GM23338 (cell line): ENCODE data around the gene DNAJB13. TPM values are rescaled to one million over a fixed set of nuclear protein-coding genes. Genes with fewer than 3 reads are reported as not detected.

ENCODE experiments used
- ATAC-seq: fragments of 200-7000 bp; cut with Tn5 transposase; 3 replicates; pipeline ENCODE4 v1.9.1; 2020
- DNase-seq: peaks from one replicate; pipeline ENCODE4 v3.0.0-alpha.2; 2015; ENCODE audit warnings: low spot score
- H2AFZ ChIP-seq: fragments of 200-600 bp; sonication (generic); 2 replicates; pipeline ENCODE4 v1.8.0; 2016; ENCODE audit warnings: antibody characterized with exemption, mild to moderate bottlenecking, moderate library complexity
- H3F3A ChIP-seq: fragments of 200-600 bp; sonication (generic); replicated peaks from 2 replicates; pipeline ENCODE4 v1.8.0; 2017; ENCODE audit warnings: antibody characterized with exemption, mixed run types, low read depth
- H3K27ac ChIP-seq: fragments of 200-600 bp; sonication (generic); 2 replicates; pipeline ENCODE4 v1.6.1; 2016; ENCODE audit warnings: low read depth
- H3K27me3 ChIP-seq: fragments of 200-600 bp; sonication (generic); 2 replicates; pipeline ENCODE4 v1.8.0; 2016; ENCODE audit warnings: mild to moderate bottlenecking, mixed run types, moderate library complexity; ENCODE audit not compliant: insufficient read depth
- H3K36me3 ChIP-seq: fragments of 200-600 bp; sonication (generic); 2 replicates; pipeline ENCODE4 v1.8.0; 2016; ENCODE audit warnings: mild to moderate bottlenecking; ENCODE audit not compliant: insufficient read depth
- H3K4me1 ChIP-seq: fragments of 200-600 bp; sonication (generic); 2 replicates; pipeline ENCODE4 v1.8.0; 2016; ENCODE audit warnings: mild to moderate bottlenecking, moderate library complexity; ENCODE audit not compliant: insufficient read depth
- H3K4me2 ChIP-seq: fragments of 200-600 bp; sonication (generic); 2 replicates; pipeline ENCODE4 v1.7.1; 2017; ENCODE audit warnings: mixed run types
- H3K4me3 ChIP-seq: fragments of 200-600 bp; sonication (generic); 2 replicates; pipeline ENCODE4 v1.6.1; 2016; ENCODE audit warnings: mixed run types
- H3K79me2 ChIP-seq: fragments of 200-600 bp; sonication (generic); replicated peaks from 2 replicates; pipeline ENCODE4 v1.8.0; 2017; ENCODE audit warnings: mild to moderate bottlenecking; ENCODE audit not compliant: insufficient read depth
- H3K9me2 ChIP-seq: fragments of 200-600 bp; sonication (generic); 2 replicates; pipeline ENCODE4 v1.8.0; 2017; ENCODE audit not compliant: insufficient read depth
- H4K20me1 ChIP-seq: fragments of 200-600 bp; sonication (generic); replicated peaks from 2 replicates; pipeline ENCODE4 v1.8.0; 2017; ENCODE audit warnings: mild to moderate bottlenecking; ENCODE audit not compliant: insufficient read depth
- H3K27ac Mint-ChIP-seq: 2 replicates; pipeline ENCODE4 v1.8.0; 2020; ENCODE audit warnings: inconsistent platforms, mild to moderate bottlenecking, moderate library complexity, mixed read lengths
- H3K27me3 Mint-ChIP-seq: 3 replicates; pipeline ENCODE4 v1.8.0; 2022; ENCODE audit warnings: low read depth, mild to moderate bottlenecking, moderate library complexity, mixed read lengths, inconsistent platforms; ENCODE audit not compliant: insufficient read depth, poor library complexity
- H3K36me3 Mint-ChIP-seq: 3 replicates; pipeline ENCODE4 v1.8.0; 2021; ENCODE audit warnings: low read depth, mild to moderate bottlenecking, inconsistent platforms, moderate library complexity, mixed read lengths
- H3K4me1 Mint-ChIP-seq: 3 replicates; pipeline ENCODE4 v1.8.0; 2020; ENCODE audit warnings: mild to moderate bottlenecking, inconsistent platforms, mixed read lengths
- H3K4me3 Mint-ChIP-seq: 3 replicates; pipeline ENCODE4 v1.8.0; 2021; ENCODE audit warnings: moderate library complexity, mild to moderate bottlenecking, inconsistent platforms, mixed read lengths
- H3K9me3 Mint-ChIP-seq: 3 replicates; pipeline ENCODE4 v1.8.0; 2020; ENCODE audit warnings: moderate library complexity, mild to moderate bottlenecking, inconsistent platforms, mixed read lengths
- CREB1 ChIP-seq: fragments of 250-450 bp; sonication (Bioruptor Pico); IDR thresholded peaks from 2 replicates; pipeline ENCODE4 v1.5.0; 2020; ENCODE audit warnings: low read depth, mild to moderate bottlenecking, moderate library complexity
- EZH2 ChIP-seq: fragments of 200-600 bp; sonication (generic); IDR thresholded peaks from one replicate; pipeline ENCODE4 v1.8.0; 2017; ENCODE audit warnings: antibody characterized with exemption, mild to moderate bottlenecking, low read depth; ENCODE audit not compliant: unreplicated experiment
- EZH2phosphoT487 ChIP-seq: fragments of 200-600 bp; sonication (generic); IDR thresholded peaks from one replicate; pipeline ENCODE4 v1.8.1; 2018; ENCODE audit warnings: antibody characterized with exemption; ENCODE audit not compliant: unreplicated experiment
- JUNB ChIP-seq: IDR thresholded peaks from one replicate; pipeline ENCODE4 v1.6.1; 2016; ENCODE audit warnings: antibody characterized with exemption; ENCODE audit not compliant: unreplicated experiment
- NANOG ChIP-seq: IDR thresholded peaks from 2 replicates; pipeline ENCODE4 v1.6.1; 2016; ENCODE audit warnings: antibody characterized with exemption, borderline replicate concordance
- POLR2AphosphoS5 ChIP-seq: IDR thresholded peaks from 2 replicates; pipeline ENCODE4 v1.6.1; 2016; ENCODE audit warnings: antibody characterized with exemption, low read depth
- STAT1 ChIP-seq: IDR thresholded peaks from one replicate; pipeline ENCODE4 v1.6.1; 2016; ENCODE audit warnings: antibody characterized with exemption; ENCODE audit not compliant: unreplicated experiment
- ZNF114 ChIP-seq: fragments of 250-450 bp; sonication (Bioruptor Pico); IDR thresholded peaks from 2 replicates; pipeline ENCODE4 v1.5.0; 2020; ENCODE audit warnings: mild to moderate bottlenecking, moderate library complexity
- ZNF331 ChIP-seq: fragments of 250-450 bp; sonication (Bioruptor Pico); IDR thresholded peaks from 2 replicates; pipeline ENCODE4 v1.5.0; 2020; ENCODE audit warnings: low read depth, mild to moderate bottlenecking, moderate library complexity
- polyA plus RNA-seq: library from polyadenylated mRNA; unstranded; fragments of >200 nt; fragmentation: Nextera tagmentation; extraction: Ambion mirVana; gene quantifications from 2 replicates; pipeline ENCODE4 v1.2.1, GENCODE V29; 2016
- total RNA-seq: library from RNA; depleted of rRNA; stranded (reverse); fragments of >200 nt; shearing (Covaris generic); gene quantifications from 2 replicates; pipeline ENCODE4 v1.2.3, GENCODE V29; 2014
- TF ChIP-seq, protein P1 (sequence below): fragments of 250-450 bp; sonication (Bioruptor Pico); IDR thresholded peaks from 2 replicates; pipeline ENCODE4 v1.5.0; 2020; ENCODE audit warnings: mild to moderate bottlenecking, moderate library complexity
- TF ChIP-seq, protein P2 (sequence below): IDR thresholded peaks from one replicate; pipeline ENCODE4 v1.6.1; 2018; ENCODE audit warnings: antibody characterized with exemption; ENCODE audit not compliant: unreplicated experiment
- TF ChIP-seq, protein P3 (sequence below), 2 experiments: fragments of 200-600 bp in 1 of 2; sonication (generic) in 1 of 2; conservative IDR thresholded peaks; 2 replicates each; pipeline versions ENCODE4 v1.5.1 to v1.6.1; 2016 to 2017; ENCODE audit warnings: antibody characterized with exemption in 2 of 2, low read depth in 2 of 2, mild to moderate bottlenecking in 2 of 2, moderate library complexity in 1 of 2
- TF ChIP-seq, protein P4 (sequence below): IDR thresholded peaks from 2 replicates; pipeline ENCODE4 v1.6.1; 2016; ENCODE audit warnings: antibody characterized with exemption

Gene DNAJB13
- total and polyA plus RNA-seq, 2 experiments from 2014 or later, result 0.14 to 0.32 TPM

DNA sequence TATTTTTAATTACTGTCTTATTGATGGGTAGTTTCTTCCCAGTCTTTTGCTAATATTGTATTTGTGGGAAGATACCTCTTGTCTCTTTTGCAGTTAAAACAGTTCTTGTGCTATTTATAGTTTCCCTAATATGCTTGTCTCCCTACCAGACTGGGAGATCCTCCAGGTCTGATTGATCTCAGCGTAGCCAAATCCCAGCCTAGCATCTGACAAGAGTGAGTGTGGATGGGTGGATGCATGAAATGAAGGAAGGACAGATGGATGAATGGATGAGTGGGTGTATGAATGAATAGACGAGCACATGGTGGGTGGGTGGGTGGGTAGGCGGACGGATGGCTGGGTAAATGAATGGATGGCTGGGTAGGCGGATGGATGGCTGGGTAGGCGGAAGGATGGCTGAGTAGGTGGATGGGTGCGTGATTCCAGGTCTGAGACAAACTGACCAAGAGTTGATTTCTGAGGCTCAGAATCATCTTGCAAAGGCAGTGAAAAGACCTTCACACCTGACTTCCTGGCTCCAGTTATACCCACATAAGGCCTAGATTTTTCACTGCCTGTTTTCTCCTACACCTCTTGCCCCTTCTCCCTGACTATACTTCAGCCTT is 11.4 kb downstream of the DNAJB13 start:
- peaks cover 22% of the 10 kb centered on the region for H3K27me3 Mint-ChIP-seq
- TF ChIP-seq, protein P1, sequence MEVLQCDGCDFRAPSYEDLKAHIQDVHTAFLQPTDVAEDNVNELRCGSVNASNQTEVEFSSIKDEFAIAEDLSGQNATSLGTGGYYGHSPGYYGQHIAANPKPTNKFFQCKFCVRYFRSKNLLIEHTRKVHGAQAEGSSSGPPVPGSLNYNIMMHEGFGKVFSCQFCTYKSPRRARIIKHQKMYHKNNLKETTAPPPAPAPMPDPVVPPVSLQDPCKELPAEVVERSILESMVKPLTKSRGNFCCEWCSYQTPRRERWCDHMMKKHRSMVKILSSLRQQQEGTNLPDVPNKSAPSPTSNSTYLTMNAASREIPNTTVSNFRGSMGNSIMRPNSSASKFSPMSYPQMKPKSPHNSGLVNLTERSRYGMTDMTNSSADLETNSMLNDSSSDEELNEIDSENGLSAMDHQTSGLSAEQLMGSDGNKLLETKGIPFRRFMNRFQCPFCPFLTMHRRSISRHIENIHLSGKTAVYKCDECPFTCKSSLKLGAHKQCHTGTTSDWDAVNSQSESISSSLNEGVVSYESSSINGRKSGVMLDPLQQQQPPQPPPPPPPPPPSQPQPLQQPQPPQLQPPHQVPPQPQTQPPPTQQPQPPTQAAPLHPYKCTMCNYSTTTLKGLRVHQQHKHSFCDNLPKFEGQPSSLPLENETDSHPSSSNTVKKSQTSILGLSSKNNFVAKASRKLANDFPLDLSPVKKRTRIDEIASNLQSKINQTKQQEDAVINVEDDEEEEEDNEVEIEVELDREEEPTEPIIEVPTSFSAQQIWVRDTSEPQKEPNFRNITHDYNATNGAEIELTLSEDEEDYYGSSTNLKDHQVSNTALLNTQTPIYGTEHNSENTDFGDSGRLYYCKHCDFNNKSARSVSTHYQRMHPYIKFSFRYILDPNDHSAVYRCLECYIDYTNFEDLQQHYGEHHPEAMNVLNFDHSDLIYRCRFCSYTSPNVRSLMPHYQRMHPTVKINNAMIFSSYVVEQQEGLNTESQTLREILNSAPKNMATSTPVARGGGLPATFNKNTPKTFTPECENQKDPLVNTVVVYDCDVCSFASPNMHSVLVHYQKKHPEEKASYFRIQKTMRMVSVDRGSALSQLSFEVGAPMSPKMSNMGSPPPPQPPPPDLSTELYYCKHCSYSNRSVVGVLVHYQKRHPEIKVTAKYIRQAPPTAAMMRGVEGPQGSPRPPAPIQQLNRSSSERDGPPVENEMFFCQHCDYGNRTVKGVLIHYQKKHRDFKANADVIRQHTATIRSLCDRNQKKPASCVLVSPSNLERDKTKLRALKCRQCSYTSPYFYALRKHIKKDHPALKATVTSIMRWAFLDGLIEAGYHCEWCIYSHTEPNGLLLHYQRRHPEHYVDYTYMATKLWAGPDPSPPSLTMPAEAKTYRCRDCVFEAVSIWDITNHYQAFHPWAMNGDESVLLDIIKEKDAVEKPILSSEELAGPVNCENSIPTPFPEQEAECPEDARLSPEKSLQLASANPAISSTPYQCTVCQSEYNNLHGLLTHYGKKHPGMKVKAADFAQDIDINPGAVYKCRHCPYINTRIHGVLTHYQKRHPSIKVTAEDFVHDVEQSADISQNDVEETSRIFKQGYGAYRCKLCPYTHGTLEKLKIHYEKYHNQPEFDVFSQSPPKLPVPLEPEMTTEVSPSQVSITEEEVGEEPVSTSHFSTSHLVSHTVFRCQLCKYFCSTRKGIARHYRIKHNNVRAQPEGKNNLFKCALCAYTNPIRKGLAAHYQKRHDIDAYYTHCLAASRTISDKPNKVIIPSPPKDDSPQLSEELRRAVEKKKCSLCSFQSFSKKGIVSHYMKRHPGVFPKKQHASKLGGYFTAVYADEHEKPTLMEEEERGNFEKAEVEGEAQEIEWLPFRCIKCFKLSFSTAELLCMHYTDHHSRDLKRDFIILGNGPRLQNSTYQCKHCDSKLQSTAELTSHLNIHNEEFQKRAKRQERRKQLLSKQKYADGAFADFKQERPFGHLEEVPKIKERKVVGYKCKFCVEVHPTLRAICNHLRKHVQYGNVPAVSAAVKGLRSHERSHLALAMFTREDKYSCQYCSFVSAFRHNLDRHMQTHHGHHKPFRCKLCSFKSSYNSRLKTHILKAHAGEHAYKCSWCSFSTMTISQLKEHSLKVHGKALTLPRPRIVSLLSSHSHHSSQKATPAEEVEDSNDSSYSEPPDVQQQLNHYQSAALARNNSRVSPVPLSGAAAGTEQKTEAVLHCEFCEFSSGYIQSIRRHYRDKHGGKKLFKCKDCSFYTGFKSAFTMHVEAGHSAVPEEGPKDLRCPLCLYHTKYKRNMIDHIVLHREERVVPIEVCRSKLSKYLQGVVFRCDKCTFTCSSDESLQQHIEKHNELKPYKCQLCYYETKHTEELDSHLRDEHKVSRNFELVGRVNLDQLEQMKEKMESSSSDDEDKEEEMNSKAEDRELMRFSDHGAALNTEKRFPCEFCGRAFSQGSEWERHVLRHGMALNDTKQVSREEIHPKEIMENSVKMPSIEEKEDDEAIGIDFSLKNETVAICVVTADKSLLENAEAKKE, result no peak
- no peak for TF ChIP-seq ZNF114 (CRISPR knock-in tag)
- TF ChIP-seq, protein P2, sequence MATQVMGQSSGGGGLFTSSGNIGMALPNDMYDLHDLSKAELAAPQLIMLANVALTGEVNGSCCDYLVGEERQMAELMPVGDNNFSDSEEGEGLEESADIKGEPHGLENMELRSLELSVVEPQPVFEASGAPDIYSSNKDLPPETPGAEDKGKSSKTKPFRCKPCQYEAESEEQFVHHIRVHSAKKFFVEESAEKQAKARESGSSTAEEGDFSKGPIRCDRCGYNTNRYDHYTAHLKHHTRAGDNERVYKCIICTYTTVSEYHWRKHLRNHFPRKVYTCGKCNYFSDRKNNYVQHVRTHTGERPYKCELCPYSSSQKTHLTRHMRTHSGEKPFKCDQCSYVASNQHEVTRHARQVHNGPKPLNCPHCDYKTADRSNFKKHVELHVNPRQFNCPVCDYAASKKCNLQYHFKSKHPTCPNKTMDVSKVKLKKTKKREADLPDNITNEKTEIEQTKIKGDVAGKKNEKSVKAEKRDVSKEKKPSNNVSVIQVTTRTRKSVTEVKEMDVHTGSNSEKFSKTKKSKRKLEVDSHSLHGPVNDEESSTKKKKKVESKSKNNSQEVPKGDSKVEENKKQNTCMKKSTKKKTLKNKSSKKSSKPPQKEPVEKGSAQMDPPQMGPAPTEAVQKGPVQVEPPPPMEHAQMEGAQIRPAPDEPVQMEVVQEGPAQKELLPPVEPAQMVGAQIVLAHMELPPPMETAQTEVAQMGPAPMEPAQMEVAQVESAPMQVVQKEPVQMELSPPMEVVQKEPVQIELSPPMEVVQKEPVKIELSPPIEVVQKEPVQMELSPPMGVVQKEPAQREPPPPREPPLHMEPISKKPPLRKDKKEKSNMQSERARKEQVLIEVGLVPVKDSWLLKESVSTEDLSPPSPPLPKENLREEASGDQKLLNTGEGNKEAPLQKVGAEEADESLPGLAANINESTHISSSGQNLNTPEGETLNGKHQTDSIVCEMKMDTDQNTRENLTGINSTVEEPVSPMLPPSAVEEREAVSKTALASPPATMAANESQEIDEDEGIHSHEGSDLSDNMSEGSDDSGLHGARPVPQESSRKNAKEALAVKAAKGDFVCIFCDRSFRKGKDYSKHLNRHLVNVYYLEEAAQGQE, result no peak
- TF ChIP-seq, protein P3, sequence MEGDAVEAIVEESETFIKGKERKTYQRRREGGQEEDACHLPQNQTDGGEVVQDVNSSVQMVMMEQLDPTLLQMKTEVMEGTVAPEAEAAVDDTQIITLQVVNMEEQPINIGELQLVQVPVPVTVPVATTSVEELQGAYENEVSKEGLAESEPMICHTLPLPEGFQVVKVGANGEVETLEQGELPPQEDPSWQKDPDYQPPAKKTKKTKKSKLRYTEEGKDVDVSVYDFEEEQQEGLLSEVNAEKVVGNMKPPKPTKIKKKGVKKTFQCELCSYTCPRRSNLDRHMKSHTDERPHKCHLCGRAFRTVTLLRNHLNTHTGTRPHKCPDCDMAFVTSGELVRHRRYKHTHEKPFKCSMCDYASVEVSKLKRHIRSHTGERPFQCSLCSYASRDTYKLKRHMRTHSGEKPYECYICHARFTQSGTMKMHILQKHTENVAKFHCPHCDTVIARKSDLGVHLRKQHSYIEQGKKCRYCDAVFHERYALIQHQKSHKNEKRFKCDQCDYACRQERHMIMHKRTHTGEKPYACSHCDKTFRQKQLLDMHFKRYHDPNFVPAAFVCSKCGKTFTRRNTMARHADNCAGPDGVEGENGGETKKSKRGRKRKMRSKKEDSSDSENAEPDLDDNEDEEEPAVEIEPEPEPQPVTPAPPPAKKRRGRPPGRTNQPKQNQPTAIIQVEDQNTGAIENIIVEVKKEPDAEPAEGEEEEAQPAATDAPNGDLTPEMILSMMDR (conservative IDR thresholded peaks at IDR 0.05; ENCODE audit: low read depth in 2 of 2), result no peak
- no peak for TF ChIP-seq JUNB
- TF ChIP-seq STAT1, result no peak
- TF ChIP-seq EZH2phosphoT487, result no peak
- TF ChIP-seq, protein P4, sequence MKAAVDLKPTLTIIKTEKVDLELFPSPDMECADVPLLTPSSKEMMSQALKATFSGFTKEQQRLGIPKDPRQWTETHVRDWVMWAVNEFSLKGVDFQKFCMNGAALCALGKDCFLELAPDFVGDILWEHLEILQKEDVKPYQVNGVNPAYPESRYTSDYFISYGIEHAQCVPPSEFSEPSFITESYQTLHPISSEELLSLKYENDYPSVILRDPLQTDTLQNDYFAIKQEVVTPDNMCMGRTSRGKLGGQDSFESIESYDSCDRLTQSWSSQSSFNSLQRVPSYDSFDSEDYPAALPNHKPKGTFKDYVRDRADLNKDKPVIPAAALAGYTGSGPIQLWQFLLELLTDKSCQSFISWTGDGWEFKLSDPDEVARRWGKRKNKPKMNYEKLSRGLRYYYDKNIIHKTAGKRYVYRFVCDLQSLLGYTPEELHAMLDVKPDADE, result no peak
- TF ChIP-seq NANOG, result no peak
- TF ChIP-seq EZH2, result no peak
- no peak for TF ChIP-seq POLR2AphosphoS5
- TF ChIP-seq CREB1, result no peak
- TF ChIP-seq ZNF331, result no peak
- Histone ChIP-seq H3F3A (0 out of 2 replicates have a peak, but pooled peaks cover 3% of the 10 kb centered on the region), H3K36me3 (no peaks in the 10 kb centered on the region), H3K4me2 (no peak overlapping the region), H4K20me1 (no peaks in the 10 kb centered on the region), H3K4me1 (peaks cover 4% of the 10 kb centered on the region; the same call in 1 of the 2 replicates), H3K9me2 (no peaks in the 10 kb centered on the region), H3K4me3 (no peak overlapping the region), H3K79me2 (no peaks in the 10 kb centered on the region), H3K27ac (no peak overlapping the region), H2AFZ (no peak overlapping the region), H3K27me3 (no peaks in the 10 kb centered on the region)
- H3K4me3 Mint-ChIP-seq, result no peak overlapping the region
- no peak for DNase-seq
- ATAC-seq, result no peak
- peaks cover 14% of the 10 kb centered on the region for H3K4me1 Mint-ChIP-seq
- no peaks in the 10 kb centered on the region; the same call in 2 of the 3 replicates for H3K9me3 Mint-ChIP-seq
- no peak overlapping the region for H3K27ac Mint-ChIP-seq
- no peaks in the 10 kb centered on the region for H3K36me3 Mint-ChIP-seq
